GM12878 (cell line): ENCODE results near the gene TMEM41B. TPM values are rescaled to one million over a fixed set of nuclear protein-coding genes. Genes with fewer than 3 reads are reported as not detected.

Experiments
- ATAC-seq: fragments of 200-7000 bp; cut with Tn5 transposase; 3 replicates; pipeline ENCODE4 v1.9.1; 2020; ENCODE audit warnings: mild to moderate bottlenecking, moderate library complexity
- BruUV-seq: library from RNA; stranded (reverse); fragments of 400-500 nt; replicated peaks from 2 replicates; lab custom pipeline; 2021; lab: Mats Ljungman, UMichigan
- CTCF ChIA-PET: fragments of 300-600 bp; sonication (Branson Sonifier 250); formaldehyde crosslinking; extraction: SDS; loops from one replicate; lab custom pipeline; 2021; ENCODE audit warnings: inconsistent platforms; lab: Yijun Ruan, JAX
- POLR2A ChIA-PET: fragments of 350-600 bp; formaldehyde crosslinking; extraction: SDS; loops from one replicate; lab custom pipeline; 2021; ENCODE audit warnings: inconsistent platforms; lab: Charles Lee
- RAD21 ChIA-PET: fragments of 300-600 bp; sonication (Branson Sonifier 250); formaldehyde crosslinking; loops from one replicate; lab custom pipeline; 2023; ENCODE audit warnings: antibody characterized with exemption; ENCODE audit not compliant: unreplicated experiment; lab: Charles Lee
- SMC1A ChIA-PET: fragments of 300-600 bp; sonication (Branson Sonifier 250); formaldehyde crosslinking; loops from one replicate; lab custom pipeline; 2023; ENCODE audit not compliant: unreplicated experiment, uncharacterized antibody; lab: Charles Lee
- DNase-seq: peaks from one replicate; pipeline ENCODE4 v3.0.0-alpha.2; 2011; ENCODE audit warnings: low read depth, low spot score
- FAIRE-seq: peaks from 3 replicates; lab custom pipeline; 2011; peaks lifted over from hg19 to GRCh38; lab: Jason Lieb, UNC
- H2AFZ ChIP-seq: 2 replicates; pipeline ENCODE4 v1.6.0; 2011; ENCODE audit warnings: low read depth, low read length, control low read depth; ENCODE audit not compliant: control insufficient read depth
- H3K27ac ChIP-seq: 2 replicates; pipeline ENCODE4 v1.5.1; 2011; ENCODE audit warnings: control low read depth; ENCODE audit not compliant: control insufficient read depth, insufficient read depth
- H3K27me3 ChIP-seq, 2 experiments: replicated peaks in 1 of 2; 2 replicates each; pipeline versions ENCODE4 v1.6.0 to v1.6.1; 2011; ENCODE audit warnings: low read length in 1 of 2; ENCODE audit not compliant: control insufficient read depth in 2 of 2, insufficient read depth in 2 of 2
- H3K36me3 ChIP-seq, 2 experiments: 2 replicates each; pipeline ENCODE4 v1.5.1; 2011; ENCODE audit warnings: low read length in 1 of 2; ENCODE audit not compliant: control insufficient read depth in 2 of 2, insufficient read depth in 2 of 2
- H3K4me1 ChIP-seq: 2 replicates; pipeline ENCODE4 v1.6.1; 2011; ENCODE audit warnings: mild to moderate bottlenecking, low read length, moderate library complexity, mixed read lengths; ENCODE audit not compliant: control insufficient read depth, insufficient read depth
- H3K4me2 ChIP-seq: 2 replicates; pipeline ENCODE4 v1.6.0; 2011; ENCODE audit warnings: control low read depth; ENCODE audit not compliant: control insufficient read depth, insufficient read depth
- H3K4me3 ChIP-seq: fragments of 200-600 bp; sonication (generic); 2 replicates; pipeline ENCODE4 v1.5.1; 2016
- H3K79me2 ChIP-seq: 2 replicates; pipeline ENCODE4 v1.6.0; 2011; ENCODE audit warnings: low read length; ENCODE audit not compliant: control insufficient read depth, insufficient read depth
- H3K9ac ChIP-seq: 2 replicates; pipeline ENCODE4 v1.8.0; 2011; ENCODE audit warnings: low read length, control low read depth, mixed read lengths; ENCODE audit not compliant: control insufficient read depth, insufficient read depth
- H3K9me3 ChIP-seq: replicated peaks from 3 replicates; pipeline ENCODE4 v1.5.1; 2011; ENCODE audit warnings: mild to moderate bottlenecking, low read length; ENCODE audit not compliant: control insufficient read depth, insufficient read depth
- H4K20me1 ChIP-seq: 2 replicates; pipeline ENCODE4 v1.6.0; 2011; ENCODE audit not compliant: control insufficient read depth, insufficient read depth
- ATF2 ChIP-seq: IDR thresholded peaks from 2 replicates; pipeline ENCODE4 v1.6.1; 2012; ENCODE audit warnings: low read length, inconsistent platforms
- MYB ChIP-seq: fragments of 150-350 bp; IDR thresholded peaks from 2 replicates; pipeline ENCODE4 v1.6.1; 2014; ENCODE audit warnings: mild to moderate bottlenecking, low read depth, low read length, borderline replicate concordance
- NFXL1 ChIP-seq: fragments of 450-650 bp; IDR thresholded peaks from 2 replicates; pipeline ENCODE4 v1.6.1; 2017; ENCODE audit warnings: antibody characterized with exemption, mild to moderate bottlenecking, borderline replicate concordance
- PBX3 ChIP-seq: IDR thresholded peaks from 2 replicates; pipeline ENCODE4 v1.6.1; 2011; ENCODE audit warnings: mild to moderate bottlenecking, low read depth, low read length, moderate library complexity; ENCODE audit not compliant: insufficient replicate concordance
- ZBTB11 ChIP-seq: fragments of 450-650 bp; formaldehyde crosslinking; IDR thresholded peaks from 2 replicates; pipeline ENCODE4 v1.5.0; 2022; ENCODE audit warnings: mild to moderate bottlenecking, missing genetic modification characterization
- ZNF207 ChIP-seq: fragments of 450-650 bp; IDR thresholded peaks from 2 replicates; pipeline ENCODE4 v1.6.1; 2014; ENCODE audit warnings: antibody characterized with exemption, mild to moderate bottlenecking, borderline replicate concordance
- ZNF217 ChIP-seq: fragments of 450-650 bp; IDR thresholded peaks from 2 replicates; pipeline ENCODE4 v1.6.1; 2017; ENCODE audit warnings: antibody characterized with exemption, mild to moderate bottlenecking
- ZNF592 ChIP-seq: fragments of 450-650 bp; IDR thresholded peaks from 2 replicates; pipeline ENCODE4 v1.6.1; 2017; ENCODE audit warnings: mild to moderate bottlenecking, moderate library complexity
- WGBS: methylation state at CpG from one replicate; pipeline ENCODE4 v1.1.6; 2016; ENCODE audit warnings: low lambda C conversion rate; ENCODE audit not compliant: insufficient replicate concordance, insufficient coverage; ENCODE audit errors: missing lambda C conversion rate; 5-methylcytosine and 5-hydroxymethylcytosine counted together
- in situ Hi-C: fragments of 300-500 bp; cut with MboI; formaldehyde crosslinking; loops from 9 replicates; pipeline ENCODE4 v1.14.3; 2018; ENCODE audit warnings: mixed read lengths
- intact Hi-C: fragments of 100-400 bp; cut with micrococcal nuclease; formaldehyde crosslinking; loops from one replicate; pipeline ENCODE4 v1.14.2; 2022; ENCODE audit not compliant: unreplicated experiment
- polyA plus RNA-seq, 11 experiments: library from polyadenylated mRNA; depleted of rRNA in 4 of 11; unstranded in 6 of 11; stranded (reverse) in 5 of 11; fragments of >200 nt; fragmentation: Nextera tagmentation in 4 of 11; fragmentation: Illumina TruSeq in 1 of 11; extraction: Ambion mirVana in 4 of 11; extraction: Trizol in 1 of 11; gene quantifications; 1 replicate in 1 of 11; 2 replicates in 10 of 11; pipeline versions ENCODE4 v1.2.1 to v1.2.3, GENCODE V29; 2011 to 2016; ENCODE audit warnings: inconsistent platforms in 2 of 11, missing spikeins in 2 of 11, low read depth in 1 of 11
- total RNA-seq, 4 experiments: library from RNA; depleted of rRNA in 3 of 4; stranded (reverse); fragments of >200 nt in 3 of 4; fragmentation: Illumina TruSeq in 1 of 4; extraction: Trizol in 1 of 4; gene quantifications; 2 replicates each; pipeline versions ENCODE4 v1.2.1 to v1.2.3, GENCODE V29; 2013 to 2021

The TMEM41B gene
- total and polyA plus RNA-seq, 10 of the 15 experiments (the other 5 are each of a cell fraction or from before 2014, with no cell fraction given): 8.0 to 31.0 (median 20.5) TPM

- TF ChIP-seq ZNF592: no peak
These were observed 20.7 kb downstream of the TMEM41B start (continued) for GRCh38 chr11:9293646-9294045.

GRCh38 chr11:9285850-9286587 is 28.4 kb downstream of the TMEM41B start:
- Histone ChIP-seq H3K4me2 (no peak overlapping the region), H3K27me3 (no peaks in the 10 kb centered on the region), H2AFZ (no peak overlapping the region), H3K79me2 (no peaks in the 10 kb centered on the region), H4K20me1 (no peaks in the 10 kb centered on the region), H3K27ac (no peak overlapping the region), H3K4me3 (no peak overlapping the region), H3K36me3 (no peaks in the 10 kb centered on the region; a peak in 1 of 4 replicates), H3K9ac (no peak overlapping the region), H3K4me1 (peaks cover under 1% of the 10 kb centered on the region; the same call in 1 of the 2 replicates), H3K9me3 (no peaks in the 10 kb centered on the region)
- DNase-seq: no peak
- SMC1A ChIA-PET: interaction anchor here (1.1 kb wide), 1 partner anchor 16 kb away, joined by 4 read pairs; no protein-coding TSS in a partner anchor
- 86% methylated on average over 14 of the region's 14 CpGs for WGBS
- no TSS peak for BruUV-seq
- intact Hi-C loops (no loop called here), in situ Hi-C loops (no loop called here)
- TF ChIP-seq ZNF217: no peak
- no peak for TF ChIP-seq ATF2
- no peak for TF ChIP-seq ZNF207
- no peak for TF ChIP-seq MYB
- TF ChIP-seq NFXL1: no peak
- no peak for TF ChIP-seq ZBTB11 (CRISPR knock-in tag)
- TF ChIP-seq PBX3: no peak
- POLR2A ChIA-PET: interaction anchor here (0.6 kb wide), 2 partner anchors 79 to 1156 kb away, joined by 4 to 8 read pairs; no protein-coding TSS in a partner anchor
- RAD21 ChIA-PET: no interaction called here
- CTCF ChIA-PET: interaction anchor here (0.7 to 1.1 kb wide), 2 partner anchors 194 to 221 kb away, joined by 3 read pairs; no protein-coding TSS in a partner anchor
- no peak for ATAC-seq
- FAIRE-seq: no peak
